HG02981 (cell line): ENCODE results near the gene SMIM10L1.
A peak's percentile ranks its signal among the peaks of the same experiment; 100 is the strongest.

Experiments
- ATAC-seq: cut with Tn5 transposase; IDR thresholded peaks from one replicate; pipeline ENCODE4 v1.9.1; 2021; ENCODE audit warnings: mild to moderate bottlenecking, moderate library complexity; ENCODE audit not compliant: unreplicated experiment

Gene SMIM10L1

GRCh38 chr12:11171145-11171968 is at the start of gene SMIM10L1:
Gene SMIM10L1 (plus strand): TSS chr12:11171194. CDS start chr12:11171357, 163 bp downstream.
- ATAC-seq: peak; percentile 95

GRCh38 chr12:11130382-11130781 is 40.6 kb upstream of the SMIM10L1 start:
- ATAC-seq: no peak

- no peak for ATAC-seq
These were observed 40.0 kb upstream of the SMIM10L1 start for GRCh38 chr12:11130999-11131398.

GRCh38 chr12:11133162-11133561 is 37.8 kb upstream of the SMIM10L1 start:
- no peak for ATAC-seq

- no peak for ATAC-seq
These were observed 37.2 kb upstream of the SMIM10L1 start for GRCh38 chr12:11133816-11134215.

- ATAC-seq: no peak
These were observed 36.7 kb upstream of the SMIM10L1 start, which contains the start of gene TAS2R30 for GRCh38 chr12:11134305-11134704. Gene TAS2R30 (minus strand): TSS chr12:11134644. CDS start chr12:11134244, 400 bp downstream.

GRCh38 chr12:11136075-11136474 is 34.9 kb upstream of the SMIM10L1 start:
- ATAC-seq: no peak

- ATAC-seq: no peak
These were observed 27.6 kb upstream of the SMIM10L1 start for GRCh38 chr12:11143352-11143751.

- no peak for ATAC-seq
These were observed 26.7 kb upstream of the SMIM10L1 start for GRCh38 chr12:11144297-11144696.

GRCh38 chr12:11147420-11147819 is 23.6 kb upstream of the SMIM10L1 start:
- no peak for ATAC-seq

- ATAC-seq: peak; percentile 61
These were observed 20.2 kb upstream of the SMIM10L1 start for GRCh38 chr12:11150832-11151231.

GRCh38 chr12:11152725-11153124 is 18.3 kb upstream of the SMIM10L1 start:
- no peak for ATAC-seq

GRCh38 chr12:11154400-11154925 is 16.5 kb upstream of the SMIM10L1 start:
- no peak for ATAC-seq

GRCh38 chr12:11158885-11159444 is 12.0 kb upstream of the SMIM10L1 start:
- no peak for ATAC-seq

GRCh38 chr12:11162502-11162901 is 8.5 kb upstream of the SMIM10L1 start:
- no peak for ATAC-seq

- ATAC-seq: no peak
These were observed 6.6 kb upstream of the SMIM10L1 start for GRCh38 chr12:11164384-11164783.

- ATAC-seq: no peak
These were observed 4.7 kb upstream of the SMIM10L1 start for GRCh38 chr12:11166300-11166699.

- no peak for ATAC-seq
These were observed 217 bp upstream of the SMIM10L1 start for GRCh38 chr12:11170810-11171144.

- no peak for ATAC-seq
These were observed 1.1 kb downstream of the SMIM10L1 start for GRCh38 chr12:11171969-11172675.

GRCh38 chr12:11174022-11174421 is 3.0 kb downstream of the SMIM10L1 start:
- ATAC-seq: no peak

- no peak for ATAC-seq
These were observed 7.3 kb downstream of the SMIM10L1 start for GRCh38 chr12:11178250-11178649.

- ATAC-seq: no peak
These were observed 11.5 kb downstream of the SMIM10L1 start for GRCh38 chr12:11182529-11182928.
